Panc1 (cell line): ENCODE measurements around the gene MEGF10. TPM values are rescaled to one million over a fixed set of nuclear protein-coding genes. Genes with fewer than 3 reads are reported as not detected.

Experiments
- ATAC-seq: fragments of 200-7000 bp; cut with Tn5 transposase; 2 replicates; pipeline ENCODE4 v1.9.1; 2020; ENCODE audit warnings: mild to moderate bottlenecking, moderate library complexity
- BruUV-seq: library from RNA; stranded (reverse); fragments of 400-500 nt; replicated peaks from 2 replicates; lab custom pipeline; 2021; lab: Mats Ljungman, UMichigan
- CTCF ChIA-PET: fragments of 300-600 bp; sonication (Branson Sonifier 250); formaldehyde crosslinking; loops from one replicate; lab custom pipeline; 2022; ENCODE audit warnings: antibody characterized with exemption; lab: Charles Lee
- POLR2A ChIA-PET: fragments of 300-600 bp; sonication (Branson Sonifier 250); formaldehyde crosslinking; loops from one replicate; lab custom pipeline; 2022; ENCODE audit warnings: antibody characterized with exemption; lab: Charles Lee
- DNase-seq: peaks from one replicate; pipeline ENCODE4 v3.0.0-alpha.2; 2010; ENCODE audit warnings: low read depth, low spot score
- H3K27ac ChIP-seq: 2 replicates; pipeline ENCODE4 v1.5.1; 2011; ENCODE audit warnings: mild to moderate bottlenecking, low read length, inconsistent platforms
- H3K27me3 ChIP-seq: fragments of 200-500 bp; sonication (Bioruptor generic); 2 replicates; pipeline ENCODE4 v1.6.0; 2014; ENCODE audit warnings: low read length, inconsistent platforms; ENCODE audit not compliant: control insufficient read depth, insufficient read depth
- H3K36me3 ChIP-seq: fragments of 200-500 bp; sonication (Bioruptor generic); 2 replicates; pipeline ENCODE4 v1.5.1; 2014; ENCODE audit warnings: inconsistent platforms, mild to moderate bottlenecking, low read length, moderate library complexity; ENCODE audit not compliant: control insufficient read depth, insufficient read depth
- H3K4me1 ChIP-seq: 2 replicates; pipeline ENCODE4 v1.5.1; 2011; ENCODE audit warnings: inconsistent platforms, mild to moderate bottlenecking, low read length, moderate library complexity; ENCODE audit not compliant: control insufficient read depth, insufficient read depth
- H3K4me3 ChIP-seq, 2 experiments: 2 replicates each; pipeline ENCODE4 v1.5.1; 2011 to 2012; ENCODE audit warnings: low read depth in 2 of 2, low read length in 2 of 2, mild to moderate bottlenecking in 2 of 2, inconsistent platforms in 1 of 2, moderate library complexity in 1 of 2
- H3K9me3 ChIP-seq: fragments of 200-500 bp; sonication (Bioruptor generic); 2 replicates; pipeline ENCODE4 v1.5.1; 2014; ENCODE audit warnings: low read depth, mild to moderate bottlenecking, inconsistent platforms, low read length, moderate library complexity; ENCODE audit not compliant: control insufficient read depth, insufficient read depth
- POLR2AphosphoS5 ChIP-seq: IDR thresholded peaks from 2 replicates; pipeline ENCODE4 v1.6.1; 2012; ENCODE audit warnings: mild to moderate bottlenecking, low read depth, low read length, moderate library complexity
- SIN3A ChIP-seq: IDR thresholded peaks from 2 replicates; pipeline ENCODE4 v1.6.1; 2012; ENCODE audit warnings: low read depth, mild to moderate bottlenecking, low read length, moderate library complexity, borderline replicate concordance; ENCODE audit not compliant: insufficient read depth
- TCF7L2 ChIP-seq: IDR thresholded peaks from 2 replicates; pipeline ENCODE4 v1.6.1; 2011; ENCODE audit warnings: mild to moderate bottlenecking, low read depth, low read length, inconsistent platforms
- in situ Hi-C: cut with HindIII; loops from 2 replicates; pipeline ENCODE4 v1.10.0; 2016; ENCODE audit warnings: low sequenced_read_pairs, low pct_unique_long_range_greater_than_20kb
- intact Hi-C: fragments of 100-400 bp; cut with micrococcal nuclease; formaldehyde crosslinking; loops from one replicate; pipeline ENCODE4 v1.10.0; 2022; ENCODE audit not compliant: unreplicated experiment
- total RNA-seq: library from RNA; stranded (reverse); gene quantifications from one replicate; pipeline ENCODE4 v1.2.1, GENCODE V29; 2021; ENCODE audit not compliant: unreplicated experiment
- TF ChIP-seq, protein P1 (sequence below), 2 experiments: IDR thresholded peaks; 2 replicates each; pipeline ENCODE4 v1.6.1; 2011 to 2012; ENCODE audit warnings: low read depth in 2 of 2, control low read depth in 1 of 2, low read length in 1 of 2, mild to moderate bottlenecking in 1 of 2, moderate library complexity in 1 of 2; ENCODE audit not compliant: insufficient read depth in 1 of 2
- TF ChIP-seq, protein P2 (sequence below): fragments of 450-650 bp; IDR thresholded peaks from 2 replicates; pipeline ENCODE4 v1.5.1; 2017; ENCODE audit warnings: mild to moderate bottlenecking

Gene MEGF10
- total RNA-seq, 1 experiment from 2014 or later: not detected

DNA sequence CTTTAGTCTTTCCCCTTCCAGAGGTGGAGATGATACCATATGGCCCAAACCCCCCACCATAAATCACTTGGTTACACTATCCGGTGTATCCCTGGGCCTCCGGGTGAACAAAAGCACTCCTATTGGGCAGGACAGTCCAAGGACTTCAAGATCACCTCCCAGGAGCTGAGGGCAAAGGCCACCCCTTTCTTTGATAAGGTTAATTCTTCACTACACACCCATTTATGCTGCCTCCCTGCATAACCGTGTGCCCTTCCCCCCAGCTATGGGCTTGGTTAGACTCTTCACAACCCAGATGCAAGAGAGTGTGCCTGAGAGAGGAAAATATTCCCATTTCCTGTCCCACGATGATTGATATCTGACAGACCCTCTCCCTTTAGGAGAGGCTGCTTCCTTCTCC is 162.0 kb downstream of the MEGF10 start:
- intact Hi-C loops (no loop called here), in situ Hi-C loops (no loop called here)
- no peak overlapping the region for H3K27ac ChIP-seq
- no peaks in the 10 kb centered on the region for H3K4me1 ChIP-seq
- DNase-seq (no peak), ATAC-seq (no peak)
- H3K27me3 ChIP-seq: peaks cover 6% of the 10 kb centered on the region
- ChIA-PET CTCF (no interaction called here), POLR2A (no interaction called here)
- H3K9me3 ChIP-seq: no peaks in the 10 kb centered on the region
- no peak overlapping the region for H3K4me3 ChIP-seq
- no TSS peak for BruUV-seq
- H3K36me3 ChIP-seq: no peaks in the 10 kb centered on the region
- TF ChIP-seq POLR2AphosphoS5 (no peak), TCF7L2 (no peak), SIN3A (no peak)
- TF ChIP-seq, protein P1, sequence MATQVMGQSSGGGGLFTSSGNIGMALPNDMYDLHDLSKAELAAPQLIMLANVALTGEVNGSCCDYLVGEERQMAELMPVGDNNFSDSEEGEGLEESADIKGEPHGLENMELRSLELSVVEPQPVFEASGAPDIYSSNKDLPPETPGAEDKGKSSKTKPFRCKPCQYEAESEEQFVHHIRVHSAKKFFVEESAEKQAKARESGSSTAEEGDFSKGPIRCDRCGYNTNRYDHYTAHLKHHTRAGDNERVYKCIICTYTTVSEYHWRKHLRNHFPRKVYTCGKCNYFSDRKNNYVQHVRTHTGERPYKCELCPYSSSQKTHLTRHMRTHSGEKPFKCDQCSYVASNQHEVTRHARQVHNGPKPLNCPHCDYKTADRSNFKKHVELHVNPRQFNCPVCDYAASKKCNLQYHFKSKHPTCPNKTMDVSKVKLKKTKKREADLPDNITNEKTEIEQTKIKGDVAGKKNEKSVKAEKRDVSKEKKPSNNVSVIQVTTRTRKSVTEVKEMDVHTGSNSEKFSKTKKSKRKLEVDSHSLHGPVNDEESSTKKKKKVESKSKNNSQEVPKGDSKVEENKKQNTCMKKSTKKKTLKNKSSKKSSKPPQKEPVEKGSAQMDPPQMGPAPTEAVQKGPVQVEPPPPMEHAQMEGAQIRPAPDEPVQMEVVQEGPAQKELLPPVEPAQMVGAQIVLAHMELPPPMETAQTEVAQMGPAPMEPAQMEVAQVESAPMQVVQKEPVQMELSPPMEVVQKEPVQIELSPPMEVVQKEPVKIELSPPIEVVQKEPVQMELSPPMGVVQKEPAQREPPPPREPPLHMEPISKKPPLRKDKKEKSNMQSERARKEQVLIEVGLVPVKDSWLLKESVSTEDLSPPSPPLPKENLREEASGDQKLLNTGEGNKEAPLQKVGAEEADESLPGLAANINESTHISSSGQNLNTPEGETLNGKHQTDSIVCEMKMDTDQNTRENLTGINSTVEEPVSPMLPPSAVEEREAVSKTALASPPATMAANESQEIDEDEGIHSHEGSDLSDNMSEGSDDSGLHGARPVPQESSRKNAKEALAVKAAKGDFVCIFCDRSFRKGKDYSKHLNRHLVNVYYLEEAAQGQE (IDR thresholded peaks at IDR 0.05; ENCODE audit: insufficient read depth in 1 of 2, low read depth in 2 of 2, low read length in 1 of 2): no peak
- TF ChIP-seq, protein P2, sequence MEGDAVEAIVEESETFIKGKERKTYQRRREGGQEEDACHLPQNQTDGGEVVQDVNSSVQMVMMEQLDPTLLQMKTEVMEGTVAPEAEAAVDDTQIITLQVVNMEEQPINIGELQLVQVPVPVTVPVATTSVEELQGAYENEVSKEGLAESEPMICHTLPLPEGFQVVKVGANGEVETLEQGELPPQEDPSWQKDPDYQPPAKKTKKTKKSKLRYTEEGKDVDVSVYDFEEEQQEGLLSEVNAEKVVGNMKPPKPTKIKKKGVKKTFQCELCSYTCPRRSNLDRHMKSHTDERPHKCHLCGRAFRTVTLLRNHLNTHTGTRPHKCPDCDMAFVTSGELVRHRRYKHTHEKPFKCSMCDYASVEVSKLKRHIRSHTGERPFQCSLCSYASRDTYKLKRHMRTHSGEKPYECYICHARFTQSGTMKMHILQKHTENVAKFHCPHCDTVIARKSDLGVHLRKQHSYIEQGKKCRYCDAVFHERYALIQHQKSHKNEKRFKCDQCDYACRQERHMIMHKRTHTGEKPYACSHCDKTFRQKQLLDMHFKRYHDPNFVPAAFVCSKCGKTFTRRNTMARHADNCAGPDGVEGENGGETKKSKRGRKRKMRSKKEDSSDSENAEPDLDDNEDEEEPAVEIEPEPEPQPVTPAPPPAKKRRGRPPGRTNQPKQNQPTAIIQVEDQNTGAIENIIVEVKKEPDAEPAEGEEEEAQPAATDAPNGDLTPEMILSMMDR: no peak

DNA sequence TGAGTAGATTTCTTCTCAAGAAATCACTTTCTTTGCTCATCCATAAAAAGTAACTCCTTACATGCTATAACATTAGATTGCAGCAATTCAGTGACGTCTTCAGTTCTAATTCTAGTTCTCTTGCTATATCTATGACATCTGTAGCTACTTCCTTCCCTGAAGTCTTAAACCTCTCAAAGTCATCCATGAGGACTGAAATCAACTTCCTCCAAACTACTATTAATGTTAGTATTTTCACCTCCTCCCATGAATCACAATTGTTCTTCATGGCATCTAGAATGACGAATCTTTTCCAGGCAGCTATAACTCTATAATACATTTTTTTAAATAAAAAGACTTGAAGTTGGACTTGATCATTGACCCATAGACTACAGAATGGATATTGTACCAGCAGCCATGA is 180.6 kb downstream of the MEGF10 start:
- Histone ChIP-seq H3K27ac (no peak overlapping the region), H3K27me3 (peaks cover 12% of the 10 kb centered on the region), H3K4me3 (no peak overlapping the region), H3K9me3 (no peaks in the 10 kb centered on the region), H3K4me1 (no peaks in the 10 kb centered on the region), H3K36me3 (no peaks in the 10 kb centered on the region)
- ATAC-seq: no peak
- in situ Hi-C loops (no loop called here), intact Hi-C loops (no loop called here)
- no peak for DNase-seq
- TF ChIP-seq, protein P2: no peak
- no peak for TF ChIP-seq TCF7L2
- TF ChIP-seq SIN3A: no peak
- TF ChIP-seq, protein P1 (IDR thresholded peaks at IDR 0.05; ENCODE audit: insufficient read depth in 1 of 2, low read depth in 2 of 2, low read length in 1 of 2): no peak
- BruUV-seq: no TSS peak
- CTCF ChIA-PET: no interaction called here
- POLR2A ChIA-PET: no interaction called here
